Neural progenitor cell (in vitro differentiated cells): ENCODE measurements around the gene HSD11B1.

Source experiments
- CTCF ChIP-seq: fragments of 200-600 bp; sonication (generic); IDR thresholded peaks from 2 replicates; pipeline ENCODE4 v1.5.1; 2017; ENCODE audit warnings: antibody characterized with exemption, mild to moderate bottlenecking
- EZH2 ChIP-seq: fragments of 200-600 bp; sonication (generic); IDR thresholded peaks from 2 replicates; pipeline ENCODE4 v1.6.1; 2017; ENCODE audit warnings: antibody characterized with exemption, mild to moderate bottlenecking, moderate library complexity
- EZH2phosphoT487 ChIP-seq: fragments of 200-600 bp; sonication (generic); IDR thresholded peaks from 2 replicates; pipeline ENCODE4 v1.6.1; 2017; ENCODE audit warnings: antibody characterized with exemption

- TF ChIP-seq CTCF (no peak), EZH2phosphoT487 (no peak), EZH2 (no peak)
These were observed 32.5 kb downstream of the HSD11B1 start for GRCh38 chr1:209737118-209737505.
